H1 (cell line): ENCODE measurements around the gene CEP170. TPM values are rescaled to one million over a fixed set of nuclear protein-coding genes. Genes with fewer than 3 reads are reported as not detected.

Experiments
- CTCF ChIA-PET: fragments of 300-600 bp; sonication (Branson Sonifier 250); formaldehyde crosslinking; loops from one replicate; lab custom pipeline; 2021; ENCODE audit not compliant: partially characterized antibody; lab: Charles Lee
- POLR2A ChIA-PET: fragments of 300-600 bp; sonication (Branson Sonifier 250); formaldehyde crosslinking; loops from one replicate; lab custom pipeline; 2021; ENCODE audit warnings: inconsistent platforms; ENCODE audit not compliant: partially characterized antibody; lab: Charles Lee
- DNase-seq, 2 experiments: peaks; one replicate each; pipeline versions ENCODE4 v3.0.0 to v3.0.0-alpha.2; 2010 to 2022; ENCODE audit warnings: low spot score in 2 of 2, low read depth in 1 of 2, mixed read lengths in 1 of 2
- FAIRE-seq: peaks from 2 replicates; lab custom pipeline; 2011; peaks lifted over from hg19 to GRCh38; lab: Jason Lieb, UNC
- H2AFZ ChIP-seq: 2 replicates; pipeline ENCODE4 v1.8.1; 2012; ENCODE audit warnings: low read length, inconsistent platforms
- H2AK5ac ChIP-seq: 2 replicates; pipeline ENCODE4 v1.6.1; 2013; ENCODE audit warnings: low read depth, low read length
- H2BK120ac ChIP-seq: replicated peaks from 2 replicates; pipeline ENCODE3; 2013; ENCODE audit warnings: low read depth, low read length, inconsistent platforms
- H2BK12ac ChIP-seq: 2 replicates; pipeline ENCODE4 v1.6.1; 2013; ENCODE audit warnings: low read depth, low read length
- H2BK15ac ChIP-seq: 2 replicates; pipeline ENCODE4 v1.6.1; 2013; ENCODE audit warnings: low read length
- H2BK20ac ChIP-seq: 2 replicates; pipeline ENCODE4 v1.6.1; 2013; ENCODE audit warnings: low read length
- H2BK5ac ChIP-seq: 2 replicates; pipeline ENCODE4 v1.6.1; 2013; ENCODE audit warnings: low read depth, low read length
- H3K14ac ChIP-seq: 2 replicates; pipeline ENCODE4 v1.6.1; 2013; ENCODE audit warnings: inconsistent platforms; ENCODE audit not compliant: insufficient read length
- H3K18ac ChIP-seq: 2 replicates; pipeline ENCODE4 v1.6.1; 2013; ENCODE audit warnings: low read length; ENCODE audit errors: extremely low read depth
- H3K23ac ChIP-seq: 2 replicates; pipeline ENCODE4 v1.6.1; 2013; ENCODE audit warnings: inconsistent platforms; ENCODE audit not compliant: insufficient read length
- H3K23me2 ChIP-seq: 2 replicates; pipeline ENCODE4 v1.6.1; 2013; ENCODE audit warnings: low read depth, low read length
- H3K27ac ChIP-seq: 2 replicates; pipeline ENCODE4 v1.6.1; 2011; ENCODE audit warnings: low read depth, low read length, inconsistent platforms
- H3K27me3 ChIP-seq, 4 experiments: replicated peaks in 1 of 4; 1 replicate in 1 of 4; 2 replicates in 3 of 4; pipeline versions ENCODE4 v1.6.1 to v1.8.1; 2011 to 2013; ENCODE audit warnings: low read length in 3 of 4, mild to moderate bottlenecking in 3 of 4, inconsistent platforms in 2 of 4, mixed read lengths in 2 of 4, moderate library complexity in 1 of 4; ENCODE audit not compliant: control insufficient read depth in 3 of 4, insufficient read depth in 3 of 4; ENCODE audit errors: extremely low read depth in 1 of 4
- H3K36me3 ChIP-seq, 4 experiments: 2 replicates each; pipeline versions ENCODE4 v1.6.1 to v1.8.1; 2011 to 2013; ENCODE audit warnings: mild to moderate bottlenecking in 4 of 4, low read length in 3 of 4, moderate library complexity in 2 of 4, control low read depth in 1 of 4, inconsistent platforms in 1 of 4; ENCODE audit not compliant: insufficient read depth in 4 of 4, control insufficient read depth in 2 of 4
- H3K4ac ChIP-seq: replicated peaks from 2 replicates; pipeline ENCODE3; 2013; ENCODE audit warnings: low read length, low read depth, mixed read lengths, inconsistent platforms; ENCODE audit not compliant: insufficient read length
- H3K4me1 ChIP-seq, 4 experiments: replicated peaks in 1 of 4; 1 replicate in 1 of 4; 2 replicates in 3 of 4; pipeline versions ENCODE4 v1.6.1 to v1.8.1; 2011 to 2013; ENCODE audit warnings: low read length in 3 of 4, inconsistent platforms in 2 of 4, mixed read lengths in 1 of 4; ENCODE audit not compliant: insufficient read depth in 4 of 4, control insufficient read depth in 3 of 4
- H3K4me2 ChIP-seq, 2 experiments: 2 replicates each; pipeline versions ENCODE4 v1.6.1 to v1.8.1; 2011 to 2013; ENCODE audit warnings: low read depth in 2 of 2, low read length in 2 of 2, control low read depth in 1 of 2, inconsistent platforms in 1 of 2, mild to moderate bottlenecking in 1 of 2; ENCODE audit not compliant: insufficient read depth in 1 of 2
- H3K4me3 ChIP-seq, 4 experiments: fragments of 200-600, 300-600 bp in 1 of 4; sonication (generic), shearing (Covaris generic), sonication (Bioruptor Twin) in 1 of 4; 2 replicates each; pipeline versions ENCODE4 v1.5.1 to v1.8.1; 2011 to 2016; ENCODE audit warnings: low read length in 4 of 4, low read depth in 3 of 4, control low read depth in 2 of 4, inconsistent platforms in 2 of 4, mild to moderate bottlenecking in 2 of 4, mixed read lengths in 1 of 4, moderate library complexity in 1 of 4; ENCODE audit not compliant: insufficient read depth in 2 of 4; ENCODE audit errors: extremely low read depth in 1 of 4
- H3K56ac ChIP-seq: replicated peaks from 2 replicates; pipeline ENCODE3; 2013; ENCODE audit warnings: low read depth, mild to moderate bottlenecking, mixed read lengths, low read length, inconsistent platforms; ENCODE audit not compliant: insufficient read length
- H3K79me1 ChIP-seq: 2 replicates; pipeline ENCODE4 v1.6.1; 2013; ENCODE audit warnings: low read depth, low read length, control low read depth
- H3K79me2 ChIP-seq, 2 experiments: 2 replicates each; pipeline versions ENCODE4 v1.6.1 to v1.8.1; 2012 to 2013; ENCODE audit warnings: low read length in 2 of 2, mild to moderate bottlenecking in 2 of 2, inconsistent platforms in 1 of 2; ENCODE audit not compliant: insufficient read depth in 2 of 2, control insufficient read depth in 1 of 2
- H3K9ac ChIP-seq, 4 experiments: replicated peaks in 1 of 4; 1 replicate in 1 of 4; 2 replicates in 3 of 4; pipeline versions ENCODE4 v1.6.1 to v1.8.1; 2011 to 2013; ENCODE audit warnings: low read depth in 3 of 4, low read length in 3 of 4, control low read depth in 2 of 4, mild to moderate bottlenecking in 2 of 4, moderate library complexity in 2 of 4, inconsistent platforms in 1 of 4; ENCODE audit errors: extremely low read depth in 1 of 4
- H3K9me3 ChIP-seq, 2 experiments: 2 replicates each; pipeline versions ENCODE4 v1.6.1 to v1.8.1; 2012 to 2013; ENCODE audit warnings: mild to moderate bottlenecking in 2 of 2, moderate library complexity in 2 of 2, control low read depth in 1 of 2, inconsistent platforms in 1 of 2, low read depth in 1 of 2, low read length in 1 of 2, mixed read lengths in 1 of 2; ENCODE audit not compliant: insufficient read depth in 2 of 2
- H4K20me1 ChIP-seq, 2 experiments: replicated peaks in 1 of 2; 2 replicates each; pipeline versions ENCODE3 to v1.8.1; 2011 to 2013; ENCODE audit warnings: inconsistent platforms in 2 of 2, low read length in 2 of 2, mild to moderate bottlenecking in 1 of 2; ENCODE audit not compliant: insufficient read depth in 2 of 2, control insufficient read depth in 1 of 2
- H4K5ac ChIP-seq: 2 replicates; pipeline ENCODE4 v1.6.1; 2013; ENCODE audit warnings: low read length, low read depth, mixed read lengths, inconsistent platforms; ENCODE audit not compliant: insufficient read length
- H4K8ac ChIP-seq: 2 replicates; pipeline ENCODE4 v1.8.0; 2013; ENCODE audit warnings: mild to moderate bottlenecking, moderate library complexity, low read length, inconsistent platforms; ENCODE audit not compliant: insufficient read depth; ENCODE audit errors: extremely low read depth
- H4K91ac ChIP-seq: replicated peaks from 2 replicates; pipeline ENCODE3; 2013; ENCODE audit warnings: low read length, mixed read lengths, inconsistent platforms; ENCODE audit not compliant: insufficient read length
- BRCA1 ChIP-seq: IDR thresholded peaks from 2 replicates; pipeline ENCODE4 v1.6.1; 2012; ENCODE audit warnings: low read depth, low read length, improper control_type of control experiment
- FOSL1 ChIP-seq: IDR thresholded peaks from 2 replicates; pipeline ENCODE4 v1.6.1; 2011; ENCODE audit warnings: mild to moderate bottlenecking, low read depth, low read length, moderate library complexity; ENCODE audit not compliant: insufficient read depth
- KDM1A ChIP-seq: fragments of 200-600, 300-600 bp; sonication (generic); IDR thresholded peaks from 2 replicates; pipeline ENCODE4 v1.7.1; 2016; ENCODE audit warnings: mild to moderate bottlenecking, low read length, borderline replicate concordance
- POLR2AphosphoS5 ChIP-seq: IDR thresholded peaks from 2 replicates; pipeline ENCODE4 v1.6.1; 2011; ENCODE audit warnings: low read depth, low read length
- RBBP5 ChIP-seq: IDR thresholded peaks from 2 replicates; pipeline ENCODE4 v1.7.1; 2012; ENCODE audit warnings: low read depth, mild to moderate bottlenecking, inconsistent platforms, low read length, moderate library complexity, borderline replicate concordance
- SAP30 ChIP-seq: fragments of 300-600 bp; sonication (generic); IDR thresholded peaks from 2 replicates; pipeline ENCODE4 v1.7.1; 2012; ENCODE audit warnings: low read length, moderate library complexity, mild to moderate bottlenecking, inconsistent platforms; ENCODE audit not compliant: insufficient read depth, insufficient replicate concordance
- SP4 ChIP-seq: IDR thresholded peaks from 2 replicates; pipeline ENCODE4 v1.6.1; 2012; ENCODE audit warnings: low read length, inconsistent platforms
- WGBS, 2 experiments: shearing (Covaris generic) in 1 of 2; methylation state at CpG; one replicate each; pipeline versions ENCODE4 v1.1.6 to v1.1.7; 2013 to 2015; ENCODE audit warnings: low lambda C conversion rate in 2 of 2, mixed read lengths in 2 of 2, inconsistent platforms in 1 of 2, low coverage in 1 of 2, missing lambda C conversion rate in 1 of 2; ENCODE audit not compliant: insufficient replicate concordance in 2 of 2, insufficient coverage in 1 of 2, insufficient read length in 1 of 2; ENCODE audit errors: extremely low coverage in 1 of 2, missing lambda C conversion rate in 1 of 2; 5-methylcytosine and 5-hydroxymethylcytosine counted together
- polyA plus RNA-seq, 7 experiments: library from polyadenylated mRNA; depleted of rRNA in 3 of 7; stranded (reverse) in 5 of 7; unstranded in 2 of 7; fragments of >200 nt in 5 of 7; fragments of 200-250 nt in 2 of 7; gene quantifications; 1 replicate in 5 of 7; 2 replicates in 1 of 7; 4 replicates in 1 of 7; pipeline versions ENCODE4 v1.2.1 to v1.2.3, GENCODE V29; 2011 to 2013; ENCODE audit warnings: missing spikeins in 2 of 7, mixed read lengths in 2 of 7
- total RNA-seq: library from RNA; stranded (reverse); fragmentation: NEBNext Ultra II Directional; extraction: Animal tissue kit (Norgen Biotek cat#: 25700); gene quantifications from 2 replicates; pipeline ENCODE4 v1.2.1, GENCODE V29; 2021
- TF ChIP-seq, protein P1 (sequence below): IDR thresholded peaks from 2 replicates; pipeline ENCODE4 v1.6.1; 2012; ENCODE audit warnings: low read length, inconsistent platforms
- TF ChIP-seq, protein P2 (sequence below): IDR thresholded peaks from 2 replicates; pipeline ENCODE4 v1.6.1; 2012; ENCODE audit warnings: inconsistent platforms

The CEP170 gene
- total and polyA plus RNA-seq, 2 of the 8 experiments (the other 6 are each of a cell fraction or from before 2014, with no cell fraction given) = 33.1 to 97.2 TPM

DNA sequence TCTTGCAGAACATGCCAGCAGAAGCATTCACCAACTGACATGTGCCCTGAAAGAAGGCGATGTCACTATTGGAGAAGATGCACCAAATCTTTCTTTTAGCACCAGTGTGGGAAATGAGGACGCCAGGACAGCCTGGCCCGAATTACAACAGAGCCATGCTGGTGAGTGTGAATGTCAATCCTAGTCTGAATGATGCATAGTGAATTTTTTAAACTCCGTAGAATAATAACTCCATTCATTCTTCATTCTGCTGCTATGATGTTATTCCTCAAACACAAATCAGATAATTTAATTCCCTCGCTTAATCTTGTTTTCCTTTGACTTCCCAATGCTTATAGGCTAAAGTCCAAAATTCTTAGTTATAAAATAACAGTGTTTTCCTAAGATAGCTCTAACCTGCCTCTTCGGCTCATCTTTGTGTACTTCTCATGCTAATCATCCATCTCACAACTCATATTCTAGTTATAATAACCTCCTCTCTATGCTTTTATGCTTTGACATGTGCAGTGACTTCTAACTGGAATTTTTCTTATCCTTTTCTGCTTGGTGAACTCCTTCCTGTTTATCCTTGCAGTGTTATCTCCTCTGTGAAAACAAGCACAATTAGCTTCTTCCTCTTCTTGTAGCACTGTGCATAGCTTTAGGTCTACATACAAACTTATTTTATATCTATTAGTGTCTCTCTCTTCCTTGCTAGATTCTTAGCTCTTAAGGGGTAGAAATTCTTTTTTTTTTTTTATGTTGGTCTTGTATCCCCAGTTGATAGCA lies 15.2 kb upstream of the CEP170 start:
- no peak overlapping the region for H3K4ac ChIP-seq
- no peaks in the 10 kb centered on the region for H3K9me3 ChIP-seq
- H3K23ac ChIP-seq = no peak overlapping the region
- DNase-seq (no peak), FAIRE-seq (no peak)
- H4K20me1 ChIP-seq = no peaks in the 10 kb centered on the region
- WGBS, 2 experiments = 89% methylated on average over 6 of the region's 6 CpGs; no CpG with 5 or more reads in 1 of the 2 experiments
- H3K36me3 ChIP-seq = peaks cover 0 to 4% (median 0%) of the 10 kb centered on the region in 4 experiments; a peak in 1 of 8 replicates
- POLR2A ChIA-PET = interaction anchor here (0.7 kb wide), 1 partner anchor 53 kb away, joined by 4 read pairs; no protein-coding TSS in a partner anchor
- H3K56ac ChIP-seq = no peak overlapping the region
- no peaks in the 10 kb centered on the region for H3K27me3 ChIP-seq
- no peaks in the 10 kb centered on the region for H3K23me2 ChIP-seq
- CTCF ChIA-PET = interaction anchor here (0.7 to 1.1 kb wide), 2 partner anchors 12 to 815 kb away, joined by 3 read pairs; no protein-coding TSS in a partner anchor
- no peak overlapping the region for H3K27ac ChIP-seq
- no peak overlapping the region for H2AFZ ChIP-seq
- no peak overlapping the region for H3K14ac ChIP-seq
- H3K79me1 ChIP-seq = no peaks in the 10 kb centered on the region
- H4K8ac ChIP-seq = no peak overlapping the region
- H3K79me2 ChIP-seq = no peaks in the 10 kb centered on the region
- no peak overlapping the region for H2BK12ac ChIP-seq
- no peak overlapping the region for H3K4me3 ChIP-seq
- no peak overlapping the region for H3K18ac ChIP-seq
- H2BK120ac ChIP-seq = no peak overlapping the region
- no peak overlapping the region for H4K91ac ChIP-seq
- H2BK15ac ChIP-seq = no peak overlapping the region
- no peak overlapping the region for H2BK20ac ChIP-seq
- H2BK5ac ChIP-seq = no peak overlapping the region
- H2AK5ac ChIP-seq = no peak overlapping the region
- no peak overlapping the region for H3K4me2 ChIP-seq
- peaks cover 0 to 10% (median 3%) of the 10 kb centered on the region in 4 experiments; a peak in 3 of 7 replicates for H3K4me1 ChIP-seq
- no peak overlapping the region for H3K9ac ChIP-seq
- no peak overlapping the region for H4K5ac ChIP-seq
- TF ChIP-seq, protein P1, sequence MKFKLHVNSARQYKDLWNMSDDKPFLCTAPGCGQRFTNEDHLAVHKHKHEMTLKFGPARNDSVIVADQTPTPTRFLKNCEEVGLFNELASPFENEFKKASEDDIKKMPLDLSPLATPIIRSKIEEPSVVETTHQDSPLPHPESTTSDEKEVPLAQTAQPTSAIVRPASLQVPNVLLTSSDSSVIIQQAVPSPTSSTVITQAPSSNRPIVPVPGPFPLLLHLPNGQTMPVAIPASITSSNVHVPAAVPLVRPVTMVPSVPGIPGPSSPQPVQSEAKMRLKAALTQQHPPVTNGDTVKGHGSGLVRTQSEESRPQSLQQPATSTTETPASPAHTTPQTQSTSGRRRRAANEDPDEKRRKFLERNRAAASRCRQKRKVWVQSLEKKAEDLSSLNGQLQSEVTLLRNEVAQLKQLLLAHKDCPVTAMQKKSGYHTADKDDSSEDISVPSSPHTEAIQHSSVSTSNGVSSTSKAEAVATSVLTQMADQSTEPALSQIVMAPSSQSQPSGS = no peak
- no peak for TF ChIP-seq RBBP5
- no peak for TF ChIP-seq BRCA1
- TF ChIP-seq KDM1A = no peak
- TF ChIP-seq FOSL1 = no peak
- TF ChIP-seq, protein P2, sequence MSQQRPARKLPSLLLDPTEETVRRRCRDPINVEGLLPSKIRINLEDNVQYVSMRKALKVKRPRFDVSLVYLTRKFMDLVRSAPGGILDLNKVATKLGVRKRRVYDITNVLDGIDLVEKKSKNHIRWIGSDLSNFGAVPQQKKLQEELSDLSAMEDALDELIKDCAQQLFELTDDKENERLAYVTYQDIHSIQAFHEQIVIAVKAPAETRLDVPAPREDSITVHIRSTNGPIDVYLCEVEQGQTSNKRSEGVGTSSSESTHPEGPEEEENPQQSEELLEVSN = no peak
- no peak for TF ChIP-seq SP4
- TF ChIP-seq SAP30 = no peak
- TF ChIP-seq POLR2AphosphoS5 = no peak
